ENCODE data around the gene OVOL3. TPM values are rescaled to one million over a fixed set of nuclear protein-coding genes. Genes with fewer than 3 reads are reported as not detected.
"Not testable (repeated sequence)": the region's sequence is repeated elsewhere in the genome, so short reads cannot be mapped to it uniquely, and the experiment has no call there.

OVOL3 gene
- total RNA-seq, 1 donor, result not detected

GRCh38 chr19:36125557-36125956 lies 14.6 kb downstream of the OVOL3 start:
- no peak for DNase-seq (ENCODE audit: low read depth)
- no peak for TF ChIP-seq CTCF (IDR thresholded peaks at IDR 0.05; ENCODE audit: insufficient read depth, low read length)
- no peak overlapping the region for H3K4me3 ChIP-seq (ENCODE audit: low read depth, low read length)

GRCh38 chr19:36128392-36128736 lies 17.4 kb downstream of the OVOL3 start:
- no peak for TF ChIP-seq CTCF (IDR thresholded peaks at IDR 0.05; ENCODE audit: insufficient read depth, low read length)
- peak overlapping the region; percentile 60 for H3K4me3 ChIP-seq (ENCODE audit: low read depth, low read length)
- DNase-seq (ENCODE audit: low read depth), result no peak

GRCh38 chr19:36131221-36131620 lies 20.3 kb downstream of the OVOL3 start:
- DNase-seq (ENCODE audit: low read depth); H3K4me3 ChIP-seq (ENCODE audit: low read depth, low read length): not testable (repeated sequence)

- not testable (repeated sequence) for DNase-seq (ENCODE audit: low read depth)
These were observed 23.9 kb downstream of the OVOL3 start for GRCh38 chr19:36134867-36135266.

GRCh38 chr19:36136964-36137686 lies 26.2 kb downstream of the OVOL3 start:
- DNase-seq (ENCODE audit: low read depth), result peak; percentile 72

More at GRCh38 chr19:36134867-36135266, 23.9 kb downstream of the OVOL3 start:
- not testable (repeated sequence) for H3K4me3 ChIP-seq (ENCODE audit: low read depth, low read length)

GRCh38 chr19:36139120-36139472 lies 28.2 kb downstream of the OVOL3 start:
- no peak for TF ChIP-seq CTCF (IDR thresholded peaks at IDR 0.05; ENCODE audit: insufficient read depth, low read length)
- peak overlapping the region; percentile 94 for H3K4me3 ChIP-seq (ENCODE audit: low read depth, low read length)
- no peak for DNase-seq (ENCODE audit: low read depth)

More at GRCh38 chr19:36136964-36137686, 26.2 kb downstream of the OVOL3 start:
- no peak for TF ChIP-seq CTCF (IDR thresholded peaks at IDR 0.05; ENCODE audit: insufficient read depth, low read length)
- H3K4me3 ChIP-seq (ENCODE audit: low read depth, low read length), result no peak overlapping the region

- no peak for TF ChIP-seq CTCF (IDR thresholded peaks at IDR 0.05; ENCODE audit: insufficient read depth, low read length)
- H3K4me3 ChIP-seq (ENCODE audit: low read depth, low read length), result peak within 1 kb of the TSS; percentile 94
- DNase-seq (ENCODE audit: low read depth), result peak; percentile 94
These were observed 28.7 kb downstream of the OVOL3 start, which contains the start of gene CAPNS1 for GRCh38 chr19:36139473-36140303. CAPNS1 (plus strand) TSS chr19:36140066; CDS start chr19:36141012, 946 bp downstream.

All from fibroblast of the aortic adventitia (primary cell).